ENCODE results near the gene LILRA6.
"Not testable (repeated sequence)": the region's sequence is repeated elsewhere in the genome, so short reads cannot be mapped to it uniquely, and the experiment has no call there.

DNA sequence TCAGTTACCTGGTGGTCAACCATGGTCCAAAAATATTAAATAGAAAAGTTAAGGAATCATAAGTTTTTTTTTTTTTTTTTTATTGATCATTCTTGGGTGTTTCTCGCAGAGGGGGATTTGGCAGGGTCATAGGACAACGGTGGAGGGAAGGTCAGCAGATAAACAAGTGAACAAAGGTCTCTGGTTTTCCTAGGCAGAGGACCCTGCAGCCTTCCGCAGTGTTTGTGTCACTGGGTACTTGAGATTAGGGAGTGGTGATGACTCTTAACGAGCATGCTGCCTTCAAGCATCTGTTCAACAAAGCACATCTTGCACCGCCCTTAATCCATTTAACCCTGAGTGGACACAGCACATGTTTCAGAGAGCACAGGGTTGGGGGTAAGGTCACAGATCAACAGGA, 28.4 kb downstream of the LILRA6 start:
- TF ChIP-seq CTCF (IDR thresholded peaks at IDR 0.05; ENCODE audit: low read depth, low read length); EZH2phosphoT487 (IDR thresholded peaks at IDR 0.05; ENCODE audit: low read depth): not testable (repeated sequence)

Measured in OCI-LY3 (cell line).